ENCODE data around the gene SH3BP4.

DNA sequence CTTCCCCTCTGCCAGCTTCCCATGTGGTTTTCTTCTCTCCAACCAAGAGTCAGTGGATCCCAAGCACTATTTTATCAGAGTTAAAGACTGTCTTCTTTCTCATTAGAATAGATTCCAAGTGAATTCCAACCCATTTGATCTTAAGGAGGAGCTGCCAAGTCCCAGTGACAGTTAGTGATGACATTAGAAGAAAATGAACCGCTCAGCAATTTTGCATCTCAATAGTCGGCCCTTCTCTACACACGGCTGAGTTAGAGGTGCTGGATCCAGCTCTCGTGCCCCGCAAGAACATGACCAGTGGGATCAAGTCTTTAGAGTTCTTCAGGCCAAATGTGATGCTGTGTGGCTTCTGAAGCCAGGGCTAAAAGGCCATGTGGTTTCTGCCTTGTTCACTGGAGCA lies 132.6 kb downstream of the SH3BP4 start:
- TF ChIP-seq TAF1 (IDR thresholded peaks at IDR 0.05; ENCODE audit: borderline replicate concordance, insufficient read depth, low read length) (no peak), POLR2AphosphoS5 (IDR thresholded peaks at IDR 0.05; ENCODE audit: low read depth, low read length) (no peak), SIN3A (IDR thresholded peaks at IDR 0.05; ENCODE audit: borderline replicate concordance, insufficient read depth, low read length) (no peak), REST (IDR thresholded peaks at IDR 0.05; ENCODE audit: insufficient read depth in 1 of 2, low read depth in 2 of 2, low read length in 2 of 2) (no peak), FOXP2 (optimal IDR thresholded peaks at IDR 0.05; ENCODE audit: borderline replicate concordance, extremely low read depth, extremely low read length, insufficient read depth) (no peak)
